Activated T-helper 2 cell treated with anti-CD3 and anti-CD28 coated beads, Interferon-gamma antibody, Interleukin-2, Interleukin-4, amounts not matched to agents 10 μg/mL and 5 μg/mL and 100 μg/mL, durations not matched to agents 14 hours and 24 hours and 36 hours (primary cell): Measurements from ENCODE around the gene MARCKS. TPM values are rescaled to one million over a fixed set of nuclear protein-coding genes. Genes with fewer than 3 reads are reported as not detected.

ENCODE experiments used
- DNase-seq: peaks from one replicate; pipeline ENCODE4 v3.0.0; 2021; ENCODE audit warnings: low spot score
- H3K27ac Mint-ChIP-seq: one replicate; pipeline ENCODE4 v1.8.0; 2021; ENCODE audit warnings: mixed read lengths
- H3K27me3 Mint-ChIP-seq: one replicate; pipeline ENCODE4 v1.8.0; 2021; ENCODE audit warnings: low read depth, mixed read lengths
- H3K36me3 Mint-ChIP-seq: one replicate; pipeline ENCODE4 v1.8.0; 2021; ENCODE audit warnings: low read depth, mixed read lengths
- H3K4me1 Mint-ChIP-seq: one replicate; pipeline ENCODE4 v1.8.0; 2021; ENCODE audit warnings: low read depth, mixed read lengths
- H3K4me3 Mint-ChIP-seq: one replicate; pipeline ENCODE4 v1.8.0; 2021; ENCODE audit warnings: low read depth, mild to moderate bottlenecking, moderate library complexity, mixed read lengths
- H3K9me3 Mint-ChIP-seq: one replicate; pipeline ENCODE4 v1.8.0; 2021; ENCODE audit warnings: mixed read lengths
- intact Hi-C: fragments of 100-400 bp; cut with micrococcal nuclease; formaldehyde crosslinking; loops from one replicate; pipeline ENCODE4 v1.15.1; 2023
- total RNA-seq: library from RNA; stranded (reverse); gene quantifications from 2 replicates; pipeline ENCODE4 v1.2.3, GENCODE V29; 2022

MARCKS gene
- total RNA-seq, 1 donor from 2014 or later = 0.34 TPM

- Mint-ChIP-seq H3K27me3 (peaks cover 44% of the 10 kb centered on the region), H3K4me1 (peaks cover 18% of the 10 kb centered on the region), H3K4me3 (peak overlapping the region; percentile 75), H3K9me3 (no peaks in the 10 kb centered on the region), H3K27ac (no peak overlapping the region), H3K36me3 (no peaks in the 10 kb centered on the region)
- DNase-seq = no peak
- intact Hi-C loops = loop anchor here (1.0 to 5.0 kb wide), 5 partner anchors 114 to 1677 kb away; partner anchors contain the start of gene HDAC2
These were observed 673 bp downstream of the MARCKS start for GRCh38 chr6:113857556-113858479.

GRCh38 chr6:113858480-113859348 lies 1.6 kb downstream of the MARCKS start:
- peaks cover 37% of the 10 kb centered on the region for H3K27me3 Mint-ChIP-seq
- peak overlapping the region; percentile 75 for H3K4me3 Mint-ChIP-seq
- peaks cover 18% of the 10 kb centered on the region for H3K4me1 Mint-ChIP-seq
- peak; percentile 75 for DNase-seq
- H3K27ac Mint-ChIP-seq = no peak overlapping the region
- no peaks in the 10 kb centered on the region for H3K9me3 Mint-ChIP-seq
- intact Hi-C loops = loop anchor here (1.0 to 5.0 kb wide), 6 partner anchors 114 to 1678 kb away; partner anchors contain the start of gene HDAC2
- H3K36me3 Mint-ChIP-seq = no peaks in the 10 kb centered on the region

- Mint-ChIP-seq H3K36me3 (no peaks in the 10 kb centered on the region), H3K27me3 (peaks cover 31% of the 10 kb centered on the region), H3K27ac (no peak overlapping the region), H3K4me3 (peak overlapping the region; percentile 42), H3K4me1 (peaks cover 16% of the 10 kb centered on the region), H3K9me3 (no peaks in the 10 kb centered on the region)
- intact Hi-C loops = loop anchor here (1.0 to 5.0 kb wide), 5 partner anchors 113 to 1679 kb away; partner anchors contain the start of gene HDAC2
- no peak for DNase-seq
These were observed 2.4 kb downstream of the MARCKS start for GRCh38 chr6:113859349-113860180.

GRCh38 chr6:113860181-113860955 lies 3.2 kb downstream of the MARCKS start:
- Mint-ChIP-seq H3K27me3 (peaks cover 32% of the 10 kb centered on the region), H3K36me3 (no peaks in the 10 kb centered on the region), H3K9me3 (no peaks in the 10 kb centered on the region), H3K4me1 (peaks cover 16% of the 10 kb centered on the region), H3K27ac (no peak overlapping the region), H3K4me3 (peak overlapping the region; percentile 40)
- no peak for DNase-seq
- intact Hi-C loops = no loop called here

- no peak for DNase-seq
- H3K9me3 Mint-ChIP-seq = no peaks in the 10 kb centered on the region
- H3K27me3 Mint-ChIP-seq = peaks cover 33% of the 10 kb centered on the region
- intact Hi-C loops = no loop called here
- H3K27ac Mint-ChIP-seq = no peak overlapping the region
- no peak overlapping the region for H3K4me3 Mint-ChIP-seq
- H3K36me3 Mint-ChIP-seq = no peaks in the 10 kb centered on the region
- peaks cover 16% of the 10 kb centered on the region for H3K4me1 Mint-ChIP-seq
These were observed 5.0 kb downstream of the MARCKS start for GRCh38 chr6:113862112-113862511.

GRCh38 chr6:113870917-113871316 lies 13.8 kb downstream of the MARCKS start:
- intact Hi-C loops = no loop called here
- DNase-seq = no peak
- Mint-ChIP-seq H3K27me3 (peaks cover 28% of the 10 kb centered on the region), H3K27ac (no peak overlapping the region), H3K9me3 (no peaks in the 10 kb centered on the region), H3K36me3 (no peaks in the 10 kb centered on the region), H3K4me3 (no peak overlapping the region), H3K4me1 (peaks cover 3% of the 10 kb centered on the region)

- no peak for DNase-seq
- no peaks in the 10 kb centered on the region for H3K9me3 Mint-ChIP-seq
- peaks cover 3% of the 10 kb centered on the region for H3K4me1 Mint-ChIP-seq
- no peak overlapping the region for H3K4me3 Mint-ChIP-seq
- H3K36me3 Mint-ChIP-seq = no peaks in the 10 kb centered on the region
- H3K27me3 Mint-ChIP-seq = peaks cover 27% of the 10 kb centered on the region
- no peak overlapping the region for H3K27ac Mint-ChIP-seq
- intact Hi-C loops = no loop called here
These were observed 14.8 kb downstream of the MARCKS start for GRCh38 chr6:113871975-113872374.

GRCh38 chr6:113873043-113873667 lies 16.0 kb downstream of the MARCKS start:
- Mint-ChIP-seq H3K27ac (no peak overlapping the region), H3K9me3 (no peaks in the 10 kb centered on the region), H3K4me1 (peaks cover 3% of the 10 kb centered on the region), H3K27me3 (peaks cover 32% of the 10 kb centered on the region), H3K36me3 (no peaks in the 10 kb centered on the region), H3K4me3 (no peak overlapping the region)
- intact Hi-C loops = no loop called here
- DNase-seq = no peak

- H3K27me3 Mint-ChIP-seq = peaks cover 25% of the 10 kb centered on the region
- peaks cover 3% of the 10 kb centered on the region for H3K4me1 Mint-ChIP-seq
These were observed 18.3 kb downstream of the MARCKS start for GRCh38 chr6:113875470-113875869.

GRCh38 chr6:113876695-113877094 lies 19.6 kb downstream of the MARCKS start:
- Mint-ChIP-seq H3K9me3 (no peaks in the 10 kb centered on the region), H3K4me3 (no peak overlapping the region), H3K27ac (no peak overlapping the region), H3K36me3 (no peaks in the 10 kb centered on the region), H3K27me3 (peaks cover 31% of the 10 kb centered on the region), H3K4me1 (peaks cover 3% of the 10 kb centered on the region)
- intact Hi-C loops = no loop called here
- DNase-seq = no peak

More at GRCh38 chr6:113875470-113875869, 18.3 kb downstream of the MARCKS start:
- no peaks in the 10 kb centered on the region for H3K9me3 Mint-ChIP-seq
- DNase-seq = no peak
- no peaks in the 10 kb centered on the region for H3K36me3 Mint-ChIP-seq
- no peak overlapping the region for H3K27ac Mint-ChIP-seq
- H3K4me3 Mint-ChIP-seq = no peak overlapping the region
- intact Hi-C loops = no loop called here
